ENCODE results near the gene PPP1R26. TPM values are rescaled to one million over a fixed set of nuclear protein-coding genes. Genes with fewer than 3 reads are reported as not detected.

Gene PPP1R26
- polyA plus RNA-seq, 3 donors = 0.56 to 4.7 (median 0.60) TPM

DNA sequence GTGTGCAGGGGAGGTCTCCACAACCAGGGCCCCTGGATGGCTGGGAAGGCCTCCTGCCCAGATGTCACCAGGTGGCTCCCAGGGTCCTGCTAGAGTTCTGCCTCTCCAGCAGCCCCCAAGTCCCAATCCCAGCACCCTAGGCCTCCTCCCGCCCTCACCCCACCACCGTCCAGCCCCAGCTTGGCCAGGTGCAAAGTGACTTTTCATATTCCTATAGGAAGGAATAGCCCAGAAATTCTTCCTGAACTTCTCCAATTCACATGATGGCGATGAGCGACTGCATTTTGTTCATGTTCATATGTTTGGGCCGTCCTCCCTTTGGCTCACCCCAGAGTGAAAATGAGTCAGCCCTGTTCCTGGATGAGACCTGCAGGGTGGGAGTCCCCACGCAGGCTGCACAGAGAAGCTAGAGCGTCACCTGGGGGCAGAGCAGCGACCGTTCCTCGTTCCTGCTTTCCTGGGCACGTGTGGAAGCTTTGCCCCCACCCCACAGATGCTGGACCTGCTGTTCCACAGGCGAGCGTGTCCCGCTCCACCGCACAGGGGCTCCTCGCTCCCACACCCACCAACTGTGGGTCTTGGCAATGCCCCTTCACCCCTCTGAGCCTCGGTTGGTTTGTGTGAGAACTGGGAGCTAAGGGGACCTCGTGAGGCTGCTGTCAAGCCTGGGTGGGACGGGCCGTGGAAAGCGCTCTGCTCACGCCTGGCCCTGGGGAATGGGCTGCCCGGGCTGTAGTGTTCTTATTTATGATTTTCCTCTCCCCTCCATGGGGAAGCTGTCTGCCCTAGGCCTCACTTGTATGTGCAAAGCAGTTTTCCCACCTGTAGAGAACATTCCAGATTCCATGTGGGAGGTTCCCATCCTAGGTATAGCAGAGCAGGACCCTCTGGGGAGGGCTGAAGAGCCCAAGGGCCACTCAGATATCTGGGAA, 27.8 kb downstream of the PPP1R26 start:
- 95% methylated on average over 6 of the region's 23 CpGs for WGBS (ENCODE audit: insufficient coverage)
- Histone ChIP-seq H3K4me3 (replicated peaks in 1 of 3; ENCODE audit: low read depth in 2 of 3, low read length in 3 of 3) (no peak overlapping the region), H3K9me3 (replicated peaks in 1 of 2; ENCODE audit: control insufficient read depth in 1 of 2, insufficient read depth in 1 of 2, low read length in 2 of 2) (peaks cover 0 to 6% of the 10 kb centered on the region in 2 donors), H2AFZ (ENCODE audit: insufficient read depth, low read depth, low read length, poor library complexity, severe bottlenecking) (no peak overlapping the region), H3K4me1 (ENCODE audit: control insufficient read depth in 1 of 2, insufficient read depth in 2 of 2, low read length in 2 of 2) (no peaks in the 10 kb centered on the region), H3K79me2 (ENCODE audit: insufficient read depth, low read length) (no peaks in the 10 kb centered on the region), H4K20me1 (ENCODE audit: insufficient read depth, low read length) (peaks cover 18% of the 10 kb centered on the region), H3K27ac (ENCODE audit: low read depth in 1 of 2, low read length in 2 of 2) (no peak overlapping the region), H3K27me3 (ENCODE audit: control insufficient read depth in 2 of 2, insufficient read depth in 2 of 2, low read length in 2 of 2) (no peaks in the 10 kb centered on the region), H3K36me3 (replicated peaks in 1 of 2; ENCODE audit: control insufficient read depth in 1 of 2, insufficient read depth in 2 of 2, low read length in 2 of 2) (peaks cover 17 to 26% of the 10 kb centered on the region in 2 donors), H3K4me2 (replicated peaks; ENCODE audit: extremely low read depth, low read length, poor library complexity, severe bottlenecking) (no peak overlapping the region), H3K9ac (ENCODE audit: insufficient read depth, low read length, poor library complexity, severe bottlenecking) (no peak overlapping the region)
- H3K4me3 Mint-ChIP-seq = no peak overlapping the region
- intact Hi-C loops (cut with micrococcal nuclease) = no loop called here
- H3K9me3 Mint-ChIP-seq = peaks cover 0 to 22% (median 11%) of the 10 kb centered on the region in 7 donors
- peaks cover 22 to 30% of the 10 kb centered on the region in 2 donors for H3K36me3 Mint-ChIP-seq
- DNase-seq = no peak
- H3K4me1 Mint-ChIP-seq = peaks cover 12% of the 10 kb centered on the region
- TF ChIP-seq, protein P1, sequence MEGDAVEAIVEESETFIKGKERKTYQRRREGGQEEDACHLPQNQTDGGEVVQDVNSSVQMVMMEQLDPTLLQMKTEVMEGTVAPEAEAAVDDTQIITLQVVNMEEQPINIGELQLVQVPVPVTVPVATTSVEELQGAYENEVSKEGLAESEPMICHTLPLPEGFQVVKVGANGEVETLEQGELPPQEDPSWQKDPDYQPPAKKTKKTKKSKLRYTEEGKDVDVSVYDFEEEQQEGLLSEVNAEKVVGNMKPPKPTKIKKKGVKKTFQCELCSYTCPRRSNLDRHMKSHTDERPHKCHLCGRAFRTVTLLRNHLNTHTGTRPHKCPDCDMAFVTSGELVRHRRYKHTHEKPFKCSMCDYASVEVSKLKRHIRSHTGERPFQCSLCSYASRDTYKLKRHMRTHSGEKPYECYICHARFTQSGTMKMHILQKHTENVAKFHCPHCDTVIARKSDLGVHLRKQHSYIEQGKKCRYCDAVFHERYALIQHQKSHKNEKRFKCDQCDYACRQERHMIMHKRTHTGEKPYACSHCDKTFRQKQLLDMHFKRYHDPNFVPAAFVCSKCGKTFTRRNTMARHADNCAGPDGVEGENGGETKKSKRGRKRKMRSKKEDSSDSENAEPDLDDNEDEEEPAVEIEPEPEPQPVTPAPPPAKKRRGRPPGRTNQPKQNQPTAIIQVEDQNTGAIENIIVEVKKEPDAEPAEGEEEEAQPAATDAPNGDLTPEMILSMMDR (IDR thresholded peaks at IDR 0.05) = no peak
- peaks cover 2 to 10% (median 2%) of the 10 kb centered on the region in 3 donors for H3K27me3 Mint-ChIP-seq (ENCODE audit: low read depth in 3 of 3)
- H3K27ac Mint-ChIP-seq = no peak overlapping the region

DNA sequence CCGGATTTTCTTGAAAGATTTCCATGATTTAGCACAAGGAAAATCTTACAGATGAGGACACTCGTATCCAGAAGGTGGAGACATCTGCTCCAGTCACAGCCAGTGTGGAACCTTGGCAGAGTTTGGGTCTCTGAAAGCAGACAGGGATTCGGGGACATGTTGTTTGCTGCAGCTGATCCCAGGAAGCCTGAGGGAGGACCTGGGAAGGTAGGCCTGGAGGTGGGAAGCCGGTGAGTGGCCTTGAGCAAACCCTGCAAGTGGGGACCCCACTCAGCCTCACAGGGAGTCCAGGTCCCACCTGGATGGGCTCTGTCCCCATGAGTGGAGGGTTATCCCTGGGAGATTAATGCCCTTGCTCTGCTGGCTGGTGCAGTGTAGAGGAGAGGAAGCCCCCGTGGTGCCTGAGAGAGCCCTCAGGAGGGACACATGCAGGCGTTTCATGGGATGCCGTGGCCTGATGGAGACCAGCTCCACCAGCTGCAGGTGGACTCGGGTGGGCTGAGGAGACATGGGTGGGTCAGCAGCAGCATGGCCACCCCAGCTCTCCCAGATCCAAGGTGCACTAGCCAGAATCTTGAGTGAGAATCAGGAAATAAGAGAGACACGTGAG, 28.7 kb downstream of the PPP1R26 start:
- no peak overlapping the region for H2AFZ ChIP-seq (ENCODE audit: insufficient read depth, low read depth, low read length, poor library complexity, severe bottlenecking)
- TF ChIP-seq, protein P1 (IDR thresholded peaks at IDR 0.05) = no peak
- peaks cover 13% of the 10 kb centered on the region for H4K20me1 ChIP-seq (ENCODE audit: insufficient read depth, low read length)
- Mint-ChIP-seq H3K27me3 (ENCODE audit: low read depth in 3 of 3) (peaks cover 2 to 13% (median 3%) of the 10 kb centered on the region in 3 donors), H3K27ac (no peak overlapping the region), H3K36me3 (peaks cover 16 to 21% of the 10 kb centered on the region in 2 donors), H3K4me1 (peaks cover 8% of the 10 kb centered on the region), H3K4me3 (no peak overlapping the region), H3K9me3 (peaks cover 0 to 22% (median 11%) of the 10 kb centered on the region in 7 donors)
- H3K4me3 ChIP-seq (replicated peaks in 1 of 3; ENCODE audit: low read depth in 2 of 3, low read length in 3 of 3) = no peak overlapping the region
- H3K9me3 ChIP-seq (replicated peaks in 1 of 2; ENCODE audit: control insufficient read depth in 1 of 2, insufficient read depth in 1 of 2, low read length in 2 of 2) = peaks cover 0 to 6% of the 10 kb centered on the region in 2 donors
- peaks cover 11 to 17% of the 10 kb centered on the region in 2 donors for H3K36me3 ChIP-seq (replicated peaks in 1 of 2; ENCODE audit: control insufficient read depth in 1 of 2, insufficient read depth in 2 of 2, low read length in 2 of 2)
- 93% methylated on average over 9 of the region's 9 CpGs for WGBS (ENCODE audit: insufficient coverage)
- no peak overlapping the region for H3K9ac ChIP-seq (ENCODE audit: insufficient read depth, low read length, poor library complexity, severe bottlenecking)
- H3K4me2 ChIP-seq (replicated peaks; ENCODE audit: extremely low read depth, low read length, poor library complexity, severe bottlenecking) = no peak overlapping the region
- H3K27ac ChIP-seq (ENCODE audit: low read depth in 1 of 2, low read length in 2 of 2) = no peak overlapping the region
- no peaks in the 10 kb centered on the region for H3K79me2 ChIP-seq (ENCODE audit: insufficient read depth, low read length)
- H3K27me3 ChIP-seq (ENCODE audit: control insufficient read depth in 2 of 2, insufficient read depth in 2 of 2, low read length in 2 of 2) = no peaks in the 10 kb centered on the region
- no peaks in the 10 kb centered on the region for H3K4me1 ChIP-seq (ENCODE audit: control insufficient read depth in 1 of 2, insufficient read depth in 2 of 2, low read length in 2 of 2)
- intact Hi-C loops (cut with micrococcal nuclease) = no loop called here
- no peak for DNase-seq

Measured in CD14-positive monocyte (primary cell).